SU-DHL-6 (cell line): Measurements from ENCODE around the gene RGS3.

Experiments
- EZH2phosphoT487 ChIP-seq: fragments of 200-600 bp; sonication (generic), shearing (Covaris generic); conservative IDR thresholded peaks from 2 replicates; pipeline ENCODE4 v1.6.1; 2018; ENCODE audit warnings: mild to moderate bottlenecking, antibody characterized with exemption, low read length, moderate library complexity, mixed read lengths
- TF ChIP-seq, protein P1 (sequence below): fragments of 200-600 bp; sonication (generic); IDR thresholded peaks from one replicate; pipeline ENCODE4 v1.5.1; 2017; ENCODE audit warnings: antibody characterized with exemption, mild to moderate bottlenecking, low read length, moderate library complexity; ENCODE audit not compliant: insufficient read depth, poor library complexity, severe bottlenecking

DNA sequence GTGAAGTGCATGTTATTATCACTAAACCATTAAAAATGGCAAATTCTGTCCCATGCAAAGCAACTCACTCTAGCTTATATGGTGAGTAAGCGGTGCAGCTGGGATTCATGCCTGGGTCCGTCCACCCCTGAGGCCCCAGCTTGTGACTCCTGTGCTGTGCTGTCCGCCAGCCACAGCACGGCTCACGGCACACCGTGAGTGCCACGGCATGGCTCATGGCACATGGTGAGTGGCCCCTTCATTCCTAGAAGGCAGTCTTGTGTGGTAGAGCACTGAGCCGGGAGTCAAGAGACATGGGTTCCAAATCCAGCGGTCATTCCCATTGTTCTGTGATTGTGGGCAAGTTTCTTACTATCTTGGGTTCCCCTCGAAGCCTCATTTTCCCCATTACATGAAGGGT lies 18.8 kb downstream of the RGS3 start:
- TF ChIP-seq, protein P1, sequence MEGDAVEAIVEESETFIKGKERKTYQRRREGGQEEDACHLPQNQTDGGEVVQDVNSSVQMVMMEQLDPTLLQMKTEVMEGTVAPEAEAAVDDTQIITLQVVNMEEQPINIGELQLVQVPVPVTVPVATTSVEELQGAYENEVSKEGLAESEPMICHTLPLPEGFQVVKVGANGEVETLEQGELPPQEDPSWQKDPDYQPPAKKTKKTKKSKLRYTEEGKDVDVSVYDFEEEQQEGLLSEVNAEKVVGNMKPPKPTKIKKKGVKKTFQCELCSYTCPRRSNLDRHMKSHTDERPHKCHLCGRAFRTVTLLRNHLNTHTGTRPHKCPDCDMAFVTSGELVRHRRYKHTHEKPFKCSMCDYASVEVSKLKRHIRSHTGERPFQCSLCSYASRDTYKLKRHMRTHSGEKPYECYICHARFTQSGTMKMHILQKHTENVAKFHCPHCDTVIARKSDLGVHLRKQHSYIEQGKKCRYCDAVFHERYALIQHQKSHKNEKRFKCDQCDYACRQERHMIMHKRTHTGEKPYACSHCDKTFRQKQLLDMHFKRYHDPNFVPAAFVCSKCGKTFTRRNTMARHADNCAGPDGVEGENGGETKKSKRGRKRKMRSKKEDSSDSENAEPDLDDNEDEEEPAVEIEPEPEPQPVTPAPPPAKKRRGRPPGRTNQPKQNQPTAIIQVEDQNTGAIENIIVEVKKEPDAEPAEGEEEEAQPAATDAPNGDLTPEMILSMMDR = no peak
- TF ChIP-seq EZH2phosphoT487 = no peak
